HK-2 (cell line): ENCODE results near the gene ATP8A1.
"Not testable (repeated sequence)": the region's sequence is repeated elsewhere in the genome, so short reads cannot be mapped to it uniquely, and the experiment has no call there.

ENCODE experiments used
- DNase-seq: peaks from one replicate; pipeline ENCODE4 v3.0.0-alpha.2; 2018; ENCODE audit not compliant: unreplicated experiment

The ATP8A1 gene

DNA sequence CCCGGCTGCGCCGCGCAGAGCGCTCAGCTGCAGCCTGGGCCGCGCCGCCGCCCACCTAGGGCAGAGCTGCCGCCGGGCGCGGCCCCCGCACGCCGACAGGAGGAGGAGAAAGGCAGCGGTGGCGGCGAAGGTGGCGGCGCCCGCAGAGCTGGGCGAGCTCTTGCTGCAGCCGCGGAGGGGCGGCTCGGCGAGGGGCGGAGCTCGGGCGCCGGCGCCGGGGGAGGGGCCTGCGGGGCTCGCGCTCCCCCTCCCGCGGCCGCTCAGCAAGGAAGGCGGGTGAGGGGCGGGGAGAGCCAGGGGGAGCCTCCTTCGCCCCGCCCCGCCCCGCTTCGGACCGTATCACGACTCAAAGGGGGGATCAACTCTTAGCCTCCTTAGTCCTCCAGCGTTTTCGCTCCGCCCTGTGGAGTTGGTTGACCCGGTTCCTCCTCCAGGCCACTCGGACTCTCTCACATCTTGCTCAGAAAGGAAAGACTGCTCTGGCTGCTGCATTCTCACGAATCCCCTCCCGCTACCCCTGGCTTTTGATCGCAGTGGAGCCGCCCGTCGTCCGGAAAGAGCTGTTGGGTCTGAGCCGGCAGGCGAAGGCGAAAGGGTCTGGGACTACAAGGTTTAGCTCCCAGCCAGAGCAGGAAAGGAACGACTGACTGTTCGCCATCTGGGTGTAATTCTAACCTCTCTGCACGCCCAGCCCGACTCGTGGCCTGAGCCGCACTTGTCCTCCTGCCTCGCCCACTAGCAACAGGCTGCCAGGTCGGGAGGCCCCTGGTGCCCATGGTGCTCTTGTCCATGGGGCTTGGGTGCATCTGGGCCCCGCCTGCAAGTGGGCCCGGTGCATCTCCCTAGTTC lies at the start of gene ATP8A1:
Gene ATP8A1, minus strand, starts transcription at position 162 of the 849 bp plus-strand sequence. CDS start 232 bp downstream, outside the sequence.
- DNase-seq: peak; percentile 88

DNA sequence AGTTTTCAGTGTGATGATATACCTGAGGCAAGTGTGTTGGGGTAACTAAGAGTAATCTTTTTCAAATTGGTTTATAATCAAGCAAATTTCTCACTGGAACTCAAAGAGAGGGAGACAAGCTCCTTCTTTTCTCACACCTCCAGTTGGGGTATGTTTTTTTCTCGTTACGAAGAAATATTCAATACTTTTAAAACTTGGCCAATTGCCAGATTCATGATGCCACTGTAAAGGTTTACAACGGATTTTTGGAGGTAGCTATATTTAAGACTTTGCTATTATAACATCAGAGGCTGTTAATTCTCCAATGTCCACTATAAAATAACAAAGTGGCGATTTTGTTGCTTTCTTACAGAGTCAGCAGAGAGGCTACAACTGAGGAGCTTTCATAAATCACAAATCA lies 49.2 kb upstream of the ATP8A1 start:
- no peak for DNase-seq

DNA sequence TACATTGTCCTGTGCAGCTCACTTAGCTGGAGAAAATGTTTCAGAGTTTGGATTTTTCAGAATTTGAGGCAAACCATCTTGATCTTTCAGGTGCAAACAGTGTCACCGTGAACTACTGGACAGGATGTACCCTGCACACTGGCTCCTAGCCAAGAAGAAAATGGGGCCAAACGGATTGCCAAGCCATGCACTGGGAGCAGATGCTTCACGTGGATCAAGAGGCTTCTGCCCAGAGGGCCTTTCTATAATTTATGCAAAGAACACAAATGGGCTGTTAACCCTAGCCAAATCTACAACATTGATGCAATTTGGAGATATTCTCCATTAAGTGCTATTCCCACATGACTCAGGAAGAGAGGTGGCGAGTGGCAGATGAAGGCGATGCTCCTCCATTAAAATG lies 46.9 kb upstream of the ATP8A1 start:
- no peak for DNase-seq

DNA sequence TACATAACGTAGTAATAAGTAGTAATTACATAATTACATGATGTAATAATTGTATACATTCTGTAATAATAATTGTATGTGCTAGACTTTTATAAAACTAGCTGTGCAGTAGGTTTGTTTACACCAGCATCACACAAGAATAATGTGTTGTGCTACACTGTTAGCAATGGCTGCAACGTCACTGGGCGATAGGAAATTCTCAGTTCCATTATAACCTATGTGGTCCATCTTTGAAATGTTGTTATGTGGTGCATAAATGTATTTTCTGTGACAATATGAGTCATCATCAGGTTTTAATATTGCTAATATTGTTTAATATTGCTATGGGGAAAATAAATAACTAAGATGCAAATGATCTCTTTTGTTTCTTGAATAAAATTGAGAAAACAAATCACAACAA lies 46.0 kb upstream of the ATP8A1 start:
- DNase-seq: no peak

DNA sequence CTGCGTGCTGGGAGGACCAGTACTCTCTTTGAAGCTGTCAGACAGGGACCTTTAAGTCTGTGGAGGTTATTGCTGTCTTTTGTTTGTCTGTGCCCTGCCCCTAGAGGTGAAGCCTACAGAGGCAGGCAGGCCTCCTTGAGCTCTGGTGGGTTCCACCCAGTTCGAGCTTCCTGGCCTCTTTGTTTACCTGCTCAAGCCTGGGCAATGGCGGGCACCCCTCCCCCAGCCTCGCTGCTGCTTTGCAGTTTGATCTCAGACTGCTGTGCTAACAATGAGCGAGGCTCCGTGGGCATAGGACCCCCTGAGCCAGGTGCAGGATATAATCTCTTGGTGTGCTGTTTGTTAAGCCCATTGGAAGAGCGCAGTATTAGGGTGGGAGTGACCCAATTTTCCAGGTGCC lies 44.9 kb upstream of the ATP8A1 start:
- DNase-seq: not testable (repeated sequence)

DNA sequence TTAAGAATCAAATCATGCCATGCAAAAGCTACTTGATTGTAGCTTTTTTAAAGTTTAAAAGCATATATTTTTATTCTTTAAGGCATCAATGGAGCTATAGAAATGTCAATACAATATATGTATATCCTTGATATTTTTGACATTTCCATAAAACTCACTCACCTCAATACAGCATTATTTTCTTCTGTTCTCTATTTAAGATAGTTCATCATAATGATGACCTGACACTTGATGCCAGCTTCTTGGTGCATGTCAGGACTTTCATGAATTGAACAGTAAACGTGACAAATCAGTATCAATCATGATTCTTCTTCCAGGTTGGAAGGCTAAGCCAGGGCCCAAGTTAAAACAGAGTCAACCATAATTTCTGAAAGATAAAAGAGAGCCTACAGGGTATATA lies 33.6 kb upstream of the ATP8A1 start:
- DNase-seq: no peak

DNA sequence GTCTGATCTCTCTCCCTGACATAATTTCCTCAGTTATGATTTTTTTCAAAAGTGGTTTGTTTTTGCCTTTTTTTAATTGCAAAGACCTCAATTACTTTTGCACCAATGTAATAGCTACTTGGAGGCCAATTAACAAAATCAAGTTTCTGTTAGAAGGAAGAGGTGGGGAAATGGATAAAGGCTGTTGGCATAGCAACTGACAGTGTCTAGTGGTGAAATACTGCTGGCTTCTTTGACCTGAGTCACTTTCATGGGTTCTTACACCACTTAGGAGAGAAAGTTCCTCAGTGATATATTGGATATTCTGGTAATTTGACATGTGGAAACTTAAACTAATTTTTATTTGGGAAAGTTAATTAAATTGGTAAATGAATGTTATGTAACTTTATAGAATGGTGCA lies 26.5 kb upstream of the ATP8A1 start:
- no peak for DNase-seq

DNA sequence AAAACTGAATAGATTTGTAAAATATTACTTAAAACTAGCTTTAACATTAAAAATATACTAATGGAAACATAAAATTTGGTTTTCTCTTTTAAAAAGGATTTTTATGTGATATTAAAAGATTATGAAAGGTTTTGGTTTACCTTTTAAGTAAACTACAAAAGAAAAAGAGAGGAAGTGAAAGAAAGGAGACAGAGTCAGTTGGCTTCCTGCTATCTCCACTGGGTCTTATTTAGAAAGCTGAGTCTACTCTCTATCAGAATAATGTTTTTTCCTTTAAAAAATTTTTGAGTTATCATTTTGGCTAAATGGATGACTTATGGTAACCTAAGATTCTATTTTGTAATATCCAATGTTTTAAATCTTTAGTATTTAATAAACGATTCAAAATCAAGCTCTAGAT lies 21.6 kb upstream of the ATP8A1 start:
- DNase-seq: no peak

DNA sequence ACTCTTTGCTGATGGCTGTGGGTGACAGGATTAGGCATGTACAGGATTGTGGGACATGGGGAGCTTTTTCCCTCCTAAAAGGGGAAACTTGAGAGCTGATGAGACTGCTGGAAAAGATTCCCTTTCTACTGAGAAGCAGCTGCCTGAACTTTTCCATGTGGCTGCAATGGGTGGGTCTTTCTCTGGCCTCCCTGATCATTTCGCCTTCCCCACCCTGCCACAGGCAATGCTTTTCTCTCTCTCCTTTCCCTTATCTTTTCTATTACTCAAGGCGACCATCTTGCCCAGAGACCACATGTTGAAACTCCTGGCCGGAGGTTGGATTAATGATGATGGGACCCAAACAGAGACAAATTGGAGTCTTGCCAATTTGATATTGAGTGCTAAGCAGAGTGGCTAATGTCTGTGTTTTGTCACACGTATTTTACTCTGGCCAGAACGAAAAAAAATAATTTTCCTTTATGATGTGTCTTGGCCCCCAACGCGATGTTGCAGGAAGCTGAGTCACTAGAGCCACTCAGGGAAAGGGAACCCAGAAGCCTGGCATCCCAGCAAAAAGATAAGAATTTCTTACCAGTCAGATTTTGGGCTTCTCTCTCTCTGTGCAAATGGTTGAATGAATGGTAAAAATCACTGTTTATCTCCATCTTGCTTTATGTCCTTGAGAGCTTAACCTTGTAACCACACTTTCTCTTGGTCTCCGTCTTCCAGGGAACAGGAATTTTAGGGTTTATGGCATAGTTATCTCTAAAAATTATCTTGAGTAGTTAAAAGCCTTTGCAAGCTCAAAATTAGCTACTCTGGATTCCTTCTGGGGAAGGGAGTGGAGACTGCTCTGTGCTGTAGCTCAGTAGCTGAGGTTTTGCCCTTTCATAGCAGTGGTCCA lies 19.4 kb upstream of the ATP8A1 start:
- no peak for DNase-seq

DNA sequence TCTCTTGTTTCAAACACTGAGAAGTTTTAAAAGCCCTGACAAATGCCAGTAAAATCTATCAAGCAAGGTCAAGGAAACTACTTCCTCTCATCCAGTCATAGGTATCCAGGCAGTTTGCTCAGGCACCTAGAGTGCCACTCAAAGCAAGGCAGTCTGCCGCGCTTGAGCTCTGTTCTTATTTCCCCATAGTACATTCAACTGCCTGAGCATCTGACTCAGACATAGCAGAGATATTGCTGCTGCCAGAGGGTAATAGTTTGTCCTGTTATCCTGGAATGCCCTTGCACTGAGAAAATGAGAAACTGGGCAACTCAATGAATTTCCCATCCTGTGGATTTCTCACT lies 16.1 kb upstream of the ATP8A1 start:
- DNase-seq: peak; percentile 11

DNA sequence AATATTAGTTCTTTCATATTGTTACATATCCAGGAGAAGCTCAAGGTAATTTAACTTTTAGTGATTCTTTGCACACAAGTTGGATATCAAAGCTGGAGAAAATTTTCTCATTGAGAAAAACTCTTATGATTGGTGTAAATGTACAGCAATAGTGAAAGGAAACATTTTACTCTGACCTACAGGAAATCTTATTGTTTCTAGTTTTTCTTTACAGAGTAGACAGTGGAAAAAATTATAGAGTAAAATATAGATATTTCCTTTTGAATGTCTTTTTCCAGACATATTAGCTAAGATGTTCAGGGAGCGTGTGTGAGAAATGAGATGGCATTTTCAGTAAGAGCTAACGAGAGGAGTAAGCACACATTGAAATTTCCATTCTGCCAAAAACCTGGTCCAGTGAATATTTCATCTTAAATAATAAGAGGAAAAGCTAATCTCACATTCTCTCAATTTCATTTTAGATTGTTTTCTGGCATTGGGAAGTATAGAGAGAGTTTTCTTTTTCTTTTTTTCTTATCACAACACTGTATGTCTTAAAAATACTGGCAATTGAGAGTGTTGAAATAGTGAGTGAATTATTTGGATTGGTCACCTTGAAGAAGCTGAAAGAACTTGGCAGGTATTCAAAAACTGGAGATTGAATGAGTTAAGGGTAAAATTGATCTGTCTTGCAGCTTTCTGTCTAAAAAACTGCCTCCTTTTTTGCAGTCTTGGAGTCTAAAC lies 15.6 kb upstream of the ATP8A1 start:
- DNase-seq: no peak

DNA sequence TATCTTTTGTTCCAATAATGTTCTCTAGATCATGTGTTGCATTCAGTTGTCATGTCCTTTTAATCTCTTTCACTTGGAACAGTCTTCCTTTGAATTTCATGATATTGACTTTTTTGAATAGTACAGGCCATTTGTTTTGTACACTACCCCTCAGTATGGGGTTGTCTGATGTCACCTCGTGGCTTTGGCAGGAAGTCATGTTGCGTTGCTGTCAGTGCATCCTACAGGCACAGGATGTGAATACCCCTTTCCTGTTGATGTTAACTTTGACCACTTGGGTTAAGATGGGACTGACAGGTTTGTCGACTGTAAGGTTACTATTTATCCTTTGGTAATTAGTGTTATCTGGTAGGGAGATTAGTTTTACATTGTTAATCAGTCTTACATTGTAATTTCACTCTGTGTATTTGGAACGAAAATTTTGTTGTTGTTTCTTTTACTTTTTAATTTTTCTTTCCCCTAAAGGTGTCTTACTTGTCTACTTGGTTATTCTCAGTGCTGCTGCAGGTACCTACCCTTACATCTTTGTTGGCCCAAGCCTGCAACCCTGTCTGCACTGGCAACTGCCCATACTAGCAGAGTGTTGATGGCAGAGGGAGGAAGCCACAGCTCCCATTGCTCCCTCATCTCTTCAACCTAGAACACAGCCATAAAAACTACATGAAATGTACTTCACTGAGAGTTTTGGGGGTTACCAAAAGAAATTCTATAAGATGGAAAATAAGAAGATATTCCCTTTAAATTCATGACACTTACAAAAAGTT lies 14.7 kb upstream of the ATP8A1 start:
- DNase-seq: no peak

DNA sequence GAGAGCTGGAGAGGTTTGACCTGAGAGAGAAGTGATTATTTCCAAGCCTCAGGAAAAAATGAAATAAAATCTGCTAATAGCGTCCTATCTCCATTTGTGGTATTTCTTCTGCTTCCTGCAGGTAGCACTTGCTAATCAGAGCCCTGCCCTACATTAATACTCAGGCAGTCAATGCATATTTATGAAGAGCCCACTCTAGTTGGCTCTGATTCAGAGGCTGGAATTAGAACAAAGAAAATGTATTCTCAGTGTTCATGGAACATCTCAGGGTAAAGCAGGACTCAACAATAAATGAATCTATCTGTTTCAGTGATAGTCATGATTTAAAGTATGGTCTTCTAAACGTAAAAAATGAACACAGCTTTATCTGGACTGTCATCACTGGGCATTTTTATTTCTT lies 1.4 kb upstream of the ATP8A1 start:
- DNase-seq: no peak

DNA sequence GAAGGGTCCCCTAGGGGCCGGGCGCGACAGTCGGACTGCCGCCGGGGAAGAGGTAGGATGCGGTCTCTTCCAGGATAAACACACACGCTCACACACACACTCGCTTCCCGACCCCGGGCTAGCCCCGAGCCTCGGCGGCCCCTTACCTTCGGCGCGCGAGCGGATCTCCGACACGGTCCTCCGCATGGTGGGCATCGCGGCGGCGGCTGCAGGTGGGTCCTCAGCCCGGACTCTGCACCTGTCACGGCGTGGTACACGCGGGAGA lies 294 bp downstream of the ATP8A1 start:
- DNase-seq: peak; percentile 31

DNA sequence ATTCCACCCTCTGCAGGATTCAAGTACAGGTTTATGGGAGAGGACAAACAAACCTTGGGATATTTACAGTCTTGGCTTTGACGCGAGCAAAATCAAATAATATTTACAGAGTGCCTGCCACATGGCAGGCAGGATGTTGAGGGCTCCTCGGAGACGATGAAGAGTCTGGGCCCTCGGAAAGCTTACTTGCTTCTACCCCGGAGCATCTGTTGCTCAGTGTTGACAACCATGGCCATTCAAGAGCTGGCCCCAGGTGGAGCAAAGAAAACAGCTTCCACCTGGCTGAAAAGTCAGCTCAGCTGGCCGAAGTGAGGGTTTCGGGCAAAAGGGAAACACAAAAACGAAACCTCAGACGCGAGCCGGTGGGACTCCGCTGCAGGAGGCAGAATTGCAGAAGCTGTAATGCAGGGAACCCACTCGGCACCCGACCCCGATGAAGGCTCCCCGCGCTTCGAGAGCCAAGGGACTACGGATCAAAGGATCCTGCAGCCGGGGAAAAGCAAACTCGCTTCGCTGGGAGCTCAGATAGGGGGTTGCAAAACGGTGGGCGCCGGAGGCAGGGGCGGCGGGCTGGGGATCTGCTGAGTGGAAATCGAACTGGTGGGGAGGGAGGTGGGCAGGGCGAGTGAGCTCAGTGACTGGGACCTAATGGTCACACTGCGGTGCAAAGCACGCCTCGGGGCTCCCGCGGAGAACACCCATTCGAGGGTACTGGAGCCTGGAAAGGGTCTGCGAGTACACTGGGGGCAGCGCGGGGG lies 805 bp downstream of the ATP8A1 start:
- peak; percentile 37 for DNase-seq

DNA sequence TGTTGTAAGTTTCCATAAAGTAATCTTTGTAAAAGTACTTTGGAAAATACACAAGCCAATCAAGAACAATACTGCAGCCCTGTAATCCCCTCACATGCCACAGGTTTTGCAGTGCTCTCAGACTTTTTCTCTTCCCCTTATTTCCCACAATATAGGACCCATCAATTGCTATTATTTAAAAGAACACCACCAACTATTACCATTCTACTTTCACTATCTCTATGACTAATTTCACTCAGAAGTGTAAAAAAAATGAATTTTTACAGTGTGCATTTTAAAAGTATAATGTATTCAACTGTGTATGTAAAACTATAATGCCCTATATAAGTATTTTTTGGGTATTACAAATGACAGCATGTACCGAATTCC lies 1.7 kb downstream of the ATP8A1 start:
- DNase-seq: no peak

DNA sequence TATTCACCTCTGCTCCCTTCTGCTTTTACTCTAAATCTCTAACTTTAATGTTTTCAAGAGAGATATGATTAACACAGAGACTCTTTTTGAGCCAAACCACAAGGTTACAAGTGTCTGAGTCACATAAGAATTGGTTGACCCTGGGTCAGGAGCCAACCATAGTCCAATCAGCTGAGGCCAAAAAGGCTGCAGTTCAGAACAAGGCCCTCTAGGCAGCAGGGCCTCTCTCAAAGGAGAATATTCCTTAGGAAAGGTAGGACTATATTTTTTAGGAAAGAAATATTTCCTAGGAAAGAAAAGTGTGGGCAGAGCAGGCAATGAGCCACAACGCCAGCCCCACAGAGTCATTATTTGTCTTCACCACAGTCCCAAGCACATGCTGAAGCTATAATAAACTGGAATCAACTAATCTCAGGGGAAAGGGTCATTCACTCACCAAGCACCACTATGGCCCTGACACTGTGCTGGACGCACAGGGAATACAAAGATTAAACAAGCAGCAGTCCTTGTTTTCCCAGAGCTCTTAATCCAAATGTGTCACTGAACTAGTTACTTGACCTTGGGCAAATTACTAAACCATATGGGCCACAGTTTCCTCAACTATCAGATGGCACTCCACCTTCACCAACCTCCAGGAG lies 2.2 kb downstream of the ATP8A1 start:
- DNase-seq: peak; percentile 65

DNA sequence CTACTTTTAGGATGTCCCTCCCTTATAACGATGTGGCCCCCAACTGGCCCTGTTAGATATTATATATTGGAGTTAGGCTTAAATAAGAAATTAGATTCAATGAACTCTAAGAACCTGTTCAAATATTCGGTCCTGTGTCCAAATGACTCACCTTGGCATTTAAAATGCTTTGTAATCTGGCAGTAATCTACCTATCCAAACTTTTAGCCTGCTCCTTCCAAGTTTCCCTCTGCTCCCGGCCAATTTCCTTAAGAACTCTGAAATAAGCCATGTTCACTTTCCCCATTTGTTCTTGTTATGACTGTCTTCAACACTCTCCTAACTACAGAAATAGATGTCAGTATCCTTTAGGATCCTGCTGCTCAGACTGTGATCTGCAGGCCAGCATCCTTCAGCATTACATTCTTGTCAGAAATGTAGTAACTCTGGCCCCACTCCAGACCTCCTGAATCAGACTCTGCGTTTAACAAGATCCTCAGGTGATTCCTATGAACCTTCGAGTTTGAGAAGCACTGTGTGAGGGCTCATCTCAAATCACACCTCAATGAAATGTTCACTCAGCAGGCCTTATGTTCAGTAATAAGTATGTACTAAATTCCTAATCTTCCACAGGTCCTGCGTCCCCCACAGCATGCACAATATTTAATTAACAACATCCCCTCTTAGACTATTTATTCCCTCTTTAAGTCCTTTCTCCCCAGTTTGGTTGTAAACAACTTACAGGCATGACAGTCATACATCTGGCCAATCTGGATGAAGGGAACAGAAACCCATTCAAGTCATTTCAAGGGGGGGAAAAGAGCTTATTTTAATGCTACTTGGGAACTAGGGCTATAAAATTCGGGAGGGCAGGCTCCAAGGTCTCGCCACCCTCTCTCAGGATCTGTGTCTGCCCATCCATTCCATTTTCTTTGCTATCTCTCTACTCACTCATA lies 3.0 kb downstream of the ATP8A1 start:
- peak; percentile 3 for DNase-seq

DNA sequence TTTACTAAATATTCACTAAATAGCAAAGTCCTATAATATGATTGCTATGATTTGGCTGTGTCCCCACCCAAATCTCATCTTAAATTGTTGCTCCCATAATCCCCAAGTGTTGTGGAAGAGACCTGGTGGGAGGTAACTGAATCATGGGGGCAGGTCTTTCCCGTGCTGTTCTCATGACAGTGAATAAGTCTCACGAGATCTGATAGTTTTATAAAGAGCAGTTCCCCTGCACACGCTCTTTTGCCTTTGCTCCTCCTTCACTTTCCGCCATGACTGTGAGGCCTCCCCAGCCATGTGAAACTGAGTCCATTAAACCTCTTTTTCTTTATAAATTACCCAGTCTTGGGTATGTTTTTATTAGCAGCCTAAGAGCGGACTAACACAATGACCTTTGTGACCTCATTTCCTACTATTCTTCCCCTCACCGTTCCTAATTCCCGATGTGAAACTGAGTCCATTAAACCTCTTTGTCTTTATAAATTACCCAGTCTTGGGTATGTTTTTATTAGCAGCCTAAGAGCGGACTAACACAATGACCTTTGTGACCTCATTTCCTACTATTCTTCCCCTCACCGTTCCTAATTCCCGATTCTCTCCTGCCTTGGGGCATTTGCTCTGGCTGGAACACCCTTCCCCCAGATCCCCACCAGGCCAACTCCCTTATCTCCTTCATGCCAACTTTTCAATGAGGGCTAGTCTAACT lies 4.2 kb downstream of the ATP8A1 start:
- not testable (repeated sequence) for DNase-seq
